OCI-LY7 (cell line): ENCODE results near the gene BACH2.

ENCODE experiments used
- CTCF ChIP-seq: fragments of 200-600 bp; sonication (generic); conservative IDR thresholded peaks from 2 replicates; pipeline ENCODE4 v1.5.1; 2014; ENCODE audit warnings: mild to moderate bottlenecking, antibody characterized with exemption, low read length, moderate library complexity, mixed read lengths
- EZH2phosphoT487 ChIP-seq: fragments of 200-600 bp; sonication (generic); IDR thresholded peaks from 2 replicates; pipeline ENCODE4 v1.6.1; 2018; ENCODE audit warnings: low read depth, borderline replicate concordance, mild to moderate bottlenecking, mixed run types, antibody characterized with exemption, low read length, moderate library complexity, mixed read lengths

GRCh38 chr6:89970609-89971337 lies 325.9 kb downstream of the BACH2 start:
- TF ChIP-seq CTCF, result peak; percentile 57; the same call in 1 of the 2 replicates
- TF ChIP-seq EZH2phosphoT487, result no peak
